GM19467 (cell line): ENCODE results near the gene RPS5.
"Not testable (repeated sequence)": the region's sequence is repeated elsewhere in the genome, so short reads cannot be mapped to it uniquely, and the experiment has no call there.

Source experiments
- ATAC-seq: cut with Tn5 transposase; IDR thresholded peaks from one replicate; pipeline ENCODE4 v1.9.1; 2021; ENCODE audit warnings: mild to moderate bottlenecking, moderate library complexity; ENCODE audit not compliant: unreplicated experiment

RPS5 gene

DNA sequence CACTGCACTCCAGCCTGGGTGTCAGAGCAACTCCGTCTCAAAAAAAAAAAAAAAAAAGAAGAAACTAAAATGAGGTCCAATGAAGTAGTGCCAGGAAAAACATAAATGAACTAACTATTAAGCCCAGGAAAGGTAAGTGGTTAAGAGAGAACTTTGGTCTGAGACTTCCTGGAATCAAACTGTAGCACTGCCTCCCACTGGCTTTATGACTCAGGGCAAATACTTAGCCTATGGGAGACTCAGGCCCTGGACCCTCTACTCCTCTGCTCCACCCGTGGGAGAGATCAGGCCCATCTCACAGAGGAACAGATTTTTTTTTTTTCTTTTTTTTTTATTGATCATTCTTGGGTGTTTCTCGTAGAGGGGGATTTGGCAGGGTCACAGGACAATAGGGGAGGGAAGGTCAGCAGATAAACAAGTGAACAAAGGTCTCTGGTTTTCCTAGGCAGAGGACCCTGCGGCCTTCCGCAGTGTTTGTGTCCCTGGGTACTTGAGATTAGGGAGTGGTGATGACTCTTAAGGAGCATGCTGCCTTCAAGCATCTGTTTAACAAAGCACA lies 16.9 kb downstream of the RPS5 start:
- not testable (repeated sequence) for ATAC-seq

DNA sequence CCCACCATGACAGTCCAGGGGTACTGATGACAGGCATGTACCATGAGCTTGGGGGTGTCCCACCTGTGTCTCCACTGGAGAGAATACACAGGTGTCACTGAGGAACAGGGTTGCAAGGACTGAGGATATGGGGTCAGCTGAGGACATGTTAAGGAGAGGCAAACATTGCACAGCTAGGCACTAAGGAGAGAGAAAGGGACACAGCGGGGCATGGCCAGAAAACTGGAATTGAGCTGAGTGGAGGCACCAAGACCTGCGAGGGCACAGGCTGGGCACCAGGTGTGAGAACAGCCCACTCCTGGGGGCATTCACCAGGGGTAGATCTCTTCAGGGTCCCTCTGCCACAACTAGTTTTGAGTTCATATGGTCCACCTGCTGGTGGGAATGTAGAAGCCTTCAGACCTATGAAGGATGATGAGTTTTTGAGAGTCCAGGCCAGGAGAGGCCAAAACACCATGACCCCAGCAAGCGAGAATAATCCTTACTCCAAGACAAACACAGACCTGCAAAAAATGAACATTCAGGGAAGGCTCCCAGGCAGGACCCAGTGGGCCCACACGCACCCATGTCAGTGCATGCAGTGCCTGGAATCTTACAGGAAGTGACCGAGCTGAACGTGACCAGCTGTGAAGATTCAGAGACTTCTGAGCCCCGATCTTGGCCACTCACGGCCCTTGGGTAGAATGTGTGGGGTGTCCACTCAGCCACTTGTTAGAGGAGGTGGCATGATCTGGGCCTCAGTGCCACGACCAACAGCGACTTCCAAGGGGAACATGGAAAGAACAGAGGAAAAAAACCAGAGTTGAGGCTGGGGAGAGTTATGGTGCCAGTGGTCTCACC lies 20.0 kb downstream of the RPS5 start:
- no peak for ATAC-seq

DNA sequence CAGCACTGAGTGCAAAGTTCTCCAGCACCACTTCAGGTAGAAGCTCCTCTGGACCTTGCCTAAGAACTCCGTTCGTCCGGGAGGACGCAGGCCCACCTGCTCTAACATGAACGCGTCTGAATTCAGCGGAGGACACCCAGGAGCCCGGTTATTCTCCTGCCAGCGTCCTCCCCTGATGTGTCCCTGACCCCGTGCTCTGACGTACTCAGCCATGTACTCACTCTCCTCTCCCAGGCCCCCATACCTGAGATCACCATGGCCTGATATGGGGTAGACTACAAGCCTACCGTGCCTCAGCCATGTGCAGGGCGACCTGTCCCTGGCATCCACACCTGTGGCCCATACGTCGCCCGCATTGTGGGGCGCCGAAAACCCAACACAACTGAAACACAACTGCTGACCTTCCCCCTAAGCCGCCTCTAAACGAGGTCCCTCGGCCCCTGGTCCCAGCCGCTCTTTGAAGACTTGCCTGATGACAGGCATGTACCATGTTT lies 20.6 kb downstream of the RPS5 start:
- ATAC-seq: no peak

DNA sequence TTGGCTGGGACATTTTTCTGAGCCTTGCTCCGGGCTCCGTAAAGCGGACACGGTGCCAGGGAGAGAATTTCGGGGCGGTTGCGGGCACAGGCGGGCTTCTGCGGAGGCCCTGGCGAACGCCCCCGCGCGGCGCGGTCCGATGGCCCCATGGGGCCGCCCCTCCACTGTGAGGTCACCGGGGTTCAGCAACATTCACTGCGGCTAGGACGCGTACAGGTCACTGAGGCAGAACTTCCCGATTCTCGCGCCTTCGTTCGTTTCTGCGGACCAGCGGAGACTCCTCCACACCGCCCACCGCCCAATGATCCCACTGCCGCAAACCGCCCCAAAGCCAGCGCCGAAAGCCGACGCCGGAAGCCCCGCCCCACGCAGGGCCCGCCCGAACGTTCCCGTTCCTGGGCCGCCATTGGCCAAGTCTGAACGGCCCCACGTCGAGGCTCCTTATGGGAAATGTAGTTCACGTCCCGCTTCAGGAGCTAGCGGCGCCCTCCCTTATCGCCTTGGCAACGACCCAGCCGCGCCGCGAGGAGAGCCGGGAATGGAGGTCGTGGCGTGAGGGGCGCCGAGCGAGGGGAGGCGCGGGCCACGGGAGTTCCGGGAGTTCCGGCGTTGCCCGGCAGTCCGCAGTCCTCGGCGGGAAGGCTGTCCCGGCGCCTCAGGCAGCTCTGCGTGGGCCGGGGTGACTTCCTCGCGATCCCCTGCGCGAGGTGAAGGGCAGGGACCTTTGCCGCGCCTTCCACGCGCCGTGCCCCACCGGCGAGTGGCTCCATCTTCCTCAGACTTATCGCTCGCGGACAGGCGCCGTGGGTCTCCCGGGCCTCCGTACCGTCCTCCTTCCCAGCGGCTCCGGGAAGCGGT lies 21.3 kb downstream of the RPS5 start, which contains the start of gene ZNF584:
TSS of gene ZNF584 (plus strand) at position 498 of the 858 bp plus-strand sequence. CDS start 499 bp downstream, outside the sequence.
- peak; percentile 91 for ATAC-seq

DNA sequence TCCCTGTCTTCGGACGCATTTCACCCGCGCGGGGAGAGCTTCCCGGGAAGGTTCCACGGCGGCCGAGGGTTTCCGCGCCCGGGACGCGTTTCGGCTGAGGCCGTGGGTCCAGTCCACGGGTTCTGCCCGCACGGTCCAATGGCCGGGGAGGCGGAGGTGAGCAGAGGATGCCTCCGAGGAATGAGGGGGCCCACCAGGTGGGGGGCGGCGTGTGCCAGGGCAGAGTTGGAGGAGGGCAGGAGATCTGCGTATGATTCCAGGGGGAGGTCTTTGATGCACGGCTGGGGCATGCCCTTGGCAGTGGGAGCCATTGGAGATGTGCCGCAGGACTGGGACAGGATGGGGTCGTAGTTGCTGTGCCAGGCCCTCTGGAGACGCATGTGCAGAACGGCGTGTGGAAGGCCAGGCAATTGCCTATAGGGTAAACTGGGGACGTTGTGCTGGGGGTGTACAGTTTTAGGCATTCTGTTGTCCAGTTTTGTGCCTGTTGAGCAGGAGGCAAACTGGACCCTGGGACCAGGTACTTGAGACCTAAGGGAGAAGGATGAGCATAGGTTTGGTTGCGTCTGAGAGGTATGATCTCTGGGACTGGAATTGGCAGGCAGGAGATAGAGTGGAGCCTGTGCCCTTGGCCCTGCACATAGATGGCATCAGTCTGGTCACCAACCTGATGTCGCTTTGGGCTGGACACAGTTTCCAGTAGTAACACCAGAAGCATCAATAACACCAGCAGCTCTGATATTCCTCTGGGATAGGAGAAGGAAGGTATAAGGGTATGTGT lies 22.1 kb downstream of the RPS5 start:
- no peak for ATAC-seq

DNA sequence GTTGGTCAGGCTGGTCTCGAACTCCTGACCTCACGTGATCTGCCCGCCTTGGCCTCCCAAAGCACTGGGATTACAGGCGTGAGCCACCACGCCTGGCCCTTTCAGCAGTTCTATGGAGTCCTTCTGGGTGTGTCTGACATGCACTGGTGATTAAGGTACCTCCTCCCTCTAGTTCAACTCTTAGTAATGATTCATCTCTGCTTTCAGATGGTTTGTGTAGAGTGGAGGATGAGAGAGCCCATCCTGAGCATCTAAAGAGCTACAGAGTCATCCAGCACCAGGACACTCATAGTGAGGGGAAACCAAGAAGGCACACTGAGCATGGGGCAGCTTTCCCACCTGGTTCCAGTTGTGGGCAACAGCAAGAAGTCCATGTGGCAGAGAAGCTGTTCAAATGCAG lies 29.5 kb downstream of the RPS5 start:
- no peak for ATAC-seq

DNA sequence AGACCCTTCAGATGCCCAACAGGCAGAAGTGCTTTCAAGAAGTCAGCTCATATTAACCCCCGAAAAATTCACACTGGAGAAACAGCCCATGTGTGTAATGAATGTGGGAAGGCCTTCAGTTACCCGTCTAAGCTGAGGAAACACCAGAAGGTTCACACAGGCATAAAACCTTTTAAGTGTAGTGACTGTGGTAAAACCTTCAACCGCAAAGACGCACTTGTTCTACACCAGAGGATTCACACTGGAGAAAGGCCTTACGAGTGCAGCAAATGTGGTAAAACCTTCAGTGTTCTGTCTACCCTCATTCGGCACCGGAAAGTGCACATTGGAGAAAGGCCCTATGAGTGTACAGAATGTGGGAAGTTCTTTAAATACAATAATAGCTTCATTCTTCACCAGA lies 30.0 kb downstream of the RPS5 start:
- ATAC-seq: no peak

DNA sequence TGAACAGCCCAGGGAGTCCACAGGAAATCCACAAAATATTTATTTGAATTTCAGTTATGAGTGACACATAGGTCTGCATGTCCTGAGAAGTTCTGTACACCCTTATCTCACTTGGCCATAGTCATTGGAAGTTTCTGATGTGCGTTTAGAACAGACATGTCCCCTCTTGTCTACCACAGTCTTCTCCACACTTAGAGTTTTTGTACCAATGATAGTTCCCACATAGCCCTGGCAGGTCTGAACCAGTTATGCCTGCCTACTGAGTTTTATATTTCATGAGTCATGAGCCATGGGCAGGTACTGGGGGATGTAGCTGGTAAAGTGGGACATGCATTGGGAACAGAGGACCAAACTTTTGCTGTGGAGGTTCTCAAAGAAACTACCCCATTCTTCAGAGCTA lies 41.5 kb downstream of the RPS5 start:
- no peak for ATAC-seq

DNA sequence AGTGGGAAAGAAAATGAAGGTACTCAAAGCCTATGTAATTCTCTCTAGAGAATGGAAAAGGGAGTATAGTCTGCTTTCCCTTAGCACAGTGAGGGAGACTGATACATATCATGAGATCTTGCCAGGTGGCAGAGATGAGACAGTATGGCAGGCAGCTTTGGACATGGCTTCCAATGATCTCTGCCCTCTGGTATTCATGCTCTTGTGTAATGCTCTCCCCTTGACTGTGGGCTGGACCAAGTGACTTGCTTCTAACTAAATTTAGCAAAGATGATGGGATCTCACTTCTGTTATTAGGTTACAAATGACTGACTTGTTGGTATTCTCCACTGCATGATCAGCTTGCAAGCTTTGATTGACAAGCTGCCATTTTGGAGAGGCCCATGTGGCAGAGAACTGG lies 42.7 kb downstream of the RPS5 start:
- no peak for ATAC-seq

DNA sequence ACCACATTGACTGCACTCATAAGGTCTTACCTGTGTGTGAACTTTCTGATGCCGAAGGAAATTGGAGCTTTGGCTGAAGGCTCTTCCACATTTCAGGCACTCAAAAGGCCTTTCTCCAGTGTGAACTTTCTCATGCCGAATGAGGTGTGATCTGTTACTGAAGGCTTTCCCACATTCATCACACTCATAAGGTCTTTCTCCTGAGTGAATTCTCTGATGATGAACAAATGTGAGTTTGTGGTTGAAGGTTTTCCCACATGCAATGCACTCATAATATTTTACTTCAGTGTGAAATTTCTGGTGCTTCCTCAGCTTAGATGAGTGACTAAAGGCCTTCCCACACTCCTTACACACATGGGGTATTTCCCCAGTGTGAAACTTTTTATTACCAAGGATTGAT lies 47.1 kb downstream of the RPS5 start:
- ATAC-seq: no peak

DNA sequence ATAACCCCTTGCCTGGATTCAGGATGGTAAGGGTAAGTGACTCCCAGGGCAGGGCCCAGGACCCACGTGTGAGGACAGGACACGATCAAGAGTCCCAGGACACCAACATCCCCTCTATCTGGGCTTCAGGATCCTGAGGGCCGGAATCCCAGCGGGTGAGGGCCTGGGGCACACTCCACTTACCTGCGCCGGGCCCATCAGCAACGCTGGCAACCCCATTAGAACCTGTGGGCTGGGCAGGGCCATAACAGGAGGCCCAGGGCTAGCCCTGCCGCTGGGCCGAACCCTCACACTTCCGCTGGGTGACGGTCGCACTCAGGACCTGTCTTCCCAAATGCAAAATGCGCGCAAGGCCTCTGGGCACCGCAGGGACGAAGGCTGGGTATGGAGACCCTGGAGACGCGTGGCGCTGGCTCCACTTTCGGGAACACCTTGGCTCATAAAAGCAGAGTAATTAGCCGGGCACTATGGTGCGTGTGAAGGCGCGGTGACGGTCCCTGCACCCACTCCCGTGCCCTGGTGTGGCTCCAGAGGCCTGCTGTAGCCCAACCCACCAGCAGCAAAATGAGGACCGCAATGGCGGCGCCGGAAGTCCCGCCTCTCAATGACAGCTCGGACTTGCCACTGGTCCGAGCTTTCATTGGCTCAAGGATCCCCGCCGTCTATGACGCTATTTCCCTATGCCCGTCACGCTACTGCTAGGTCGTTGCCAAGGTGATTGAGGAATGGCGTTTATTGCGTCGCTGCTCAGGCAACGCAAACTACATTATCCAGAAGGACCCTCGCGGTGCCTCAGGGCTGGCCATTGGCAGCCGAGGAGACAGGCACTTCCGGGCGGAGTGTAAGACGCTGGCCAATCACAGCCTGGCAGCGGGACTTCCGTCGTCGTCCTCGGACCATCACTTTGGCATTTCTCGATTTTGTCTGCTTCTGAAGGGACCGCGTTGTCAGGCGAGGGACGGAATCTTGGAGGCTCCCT lies 52.8 kb downstream of the RPS5 start, which contains the start of gene ZNF132:
TSS of gene ZNF132 (minus strand) at position 578 of the 979 bp plus-strand sequence. CDS start at position 246, 332 bp downstream.
- peak; percentile 91 for ATAC-seq

DNA sequence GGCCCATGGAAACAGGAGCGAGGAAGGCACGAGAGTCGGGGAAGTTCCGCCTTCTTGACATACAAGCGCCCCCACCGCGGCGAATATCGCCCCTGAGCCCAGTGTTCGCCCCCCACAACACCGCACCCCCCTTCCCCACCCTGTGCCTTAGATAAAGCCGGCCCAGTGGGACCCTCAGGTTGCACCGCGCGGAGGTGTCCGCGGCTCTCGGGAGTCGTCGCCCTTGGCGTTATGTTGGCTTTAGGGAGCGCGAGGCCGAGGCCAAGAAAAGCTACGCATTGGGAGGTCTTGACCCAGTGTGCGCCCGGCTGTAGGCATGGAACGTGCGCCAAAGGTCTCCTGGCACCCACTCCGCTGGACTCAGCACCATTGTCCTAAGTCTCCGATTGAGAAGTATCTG lies 53.5 kb downstream of the RPS5 start:
- ATAC-seq: no peak

DNA sequence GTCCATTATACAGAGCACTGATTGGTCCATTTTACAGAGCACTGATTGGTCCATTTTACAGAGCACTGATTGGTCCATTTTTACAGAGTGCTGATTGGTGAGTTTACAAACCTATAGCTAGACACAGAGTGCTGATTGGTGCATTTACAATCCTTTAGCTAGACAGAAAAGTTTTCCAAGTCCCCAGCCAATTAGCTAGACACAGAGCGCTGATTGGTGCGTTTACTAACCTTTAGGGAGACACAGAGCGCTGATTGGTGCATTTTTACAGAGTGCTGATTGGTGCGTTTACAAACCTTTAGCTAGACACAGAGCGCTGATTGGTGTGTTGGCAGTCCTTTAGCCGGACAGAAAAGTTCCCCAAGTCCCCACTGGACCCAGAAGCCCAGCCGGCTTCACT lies 55.9 kb downstream of the RPS5 start:
- not testable (repeated sequence) for ATAC-seq
